Upper lobe of left lung (tissue), 4 donors: ENCODE results near the gene TGIF1.

Experiments
- POLR2A ChIP-seq, 4 donors: fragments of 450-650 bp; IDR thresholded peaks; one replicate each; pipeline ENCODE4 v1.5.1; 2016 to 2017; ENCODE audit warnings: antibody characterized with exemption in 4 of 4, mild to moderate bottlenecking in 2 of 4
- TF ChIP-seq, protein P1 (sequence below), 6 experiments: fragments of 450-650 bp in 4 of 6; fragments of 200-600 bp in 2 of 6; sonication (generic) in 2 of 6; IDR thresholded peaks; one replicate each; pipeline ENCODE4 v1.5.1; 2016 to 2019; ENCODE audit warnings: antibody characterized with exemption in 6 of 6

DNA sequence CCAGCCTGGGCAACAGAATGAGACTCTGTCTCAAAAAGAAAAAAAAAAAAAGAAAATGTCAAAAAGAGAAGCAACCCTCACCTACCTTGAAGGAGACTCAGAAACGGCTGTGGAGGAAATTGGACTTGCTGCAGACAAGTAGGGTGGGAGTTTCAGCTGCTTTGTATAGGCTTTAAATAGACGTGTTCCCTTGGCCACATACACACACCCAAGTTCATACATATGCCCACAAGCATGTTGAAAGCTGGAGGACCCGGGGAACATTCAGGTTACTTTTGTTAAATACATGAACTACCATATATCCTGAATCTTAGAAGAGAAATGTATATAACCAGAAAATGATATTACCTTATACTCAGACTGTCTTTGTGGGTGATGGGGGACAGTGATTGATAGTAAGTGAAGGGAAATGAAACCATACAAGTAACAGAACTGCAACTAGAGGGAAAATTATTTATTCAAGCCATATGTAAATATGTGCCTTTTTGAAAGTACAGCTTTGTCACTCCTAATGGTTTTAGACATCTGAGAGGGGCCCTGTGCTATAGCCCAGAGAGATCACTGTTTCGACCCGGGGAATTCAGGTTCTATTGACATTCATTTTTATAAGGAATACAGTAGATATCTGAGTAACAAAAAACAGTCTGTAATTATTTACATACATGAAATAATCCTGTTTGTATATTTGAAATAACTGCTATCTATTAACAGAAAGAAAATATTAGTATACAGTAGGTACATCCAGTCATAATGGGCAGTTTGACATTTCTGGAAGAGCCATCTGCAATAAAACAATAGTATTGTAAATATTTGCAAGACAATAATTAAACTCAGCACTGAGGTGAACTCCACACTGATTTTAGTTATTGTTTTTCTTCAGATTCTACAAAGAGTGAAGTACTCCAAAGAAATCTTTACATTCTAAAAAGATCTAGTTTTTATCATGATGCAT lies 48.0 kb upstream of the TGIF1 start:
- TF ChIP-seq, protein P1, sequence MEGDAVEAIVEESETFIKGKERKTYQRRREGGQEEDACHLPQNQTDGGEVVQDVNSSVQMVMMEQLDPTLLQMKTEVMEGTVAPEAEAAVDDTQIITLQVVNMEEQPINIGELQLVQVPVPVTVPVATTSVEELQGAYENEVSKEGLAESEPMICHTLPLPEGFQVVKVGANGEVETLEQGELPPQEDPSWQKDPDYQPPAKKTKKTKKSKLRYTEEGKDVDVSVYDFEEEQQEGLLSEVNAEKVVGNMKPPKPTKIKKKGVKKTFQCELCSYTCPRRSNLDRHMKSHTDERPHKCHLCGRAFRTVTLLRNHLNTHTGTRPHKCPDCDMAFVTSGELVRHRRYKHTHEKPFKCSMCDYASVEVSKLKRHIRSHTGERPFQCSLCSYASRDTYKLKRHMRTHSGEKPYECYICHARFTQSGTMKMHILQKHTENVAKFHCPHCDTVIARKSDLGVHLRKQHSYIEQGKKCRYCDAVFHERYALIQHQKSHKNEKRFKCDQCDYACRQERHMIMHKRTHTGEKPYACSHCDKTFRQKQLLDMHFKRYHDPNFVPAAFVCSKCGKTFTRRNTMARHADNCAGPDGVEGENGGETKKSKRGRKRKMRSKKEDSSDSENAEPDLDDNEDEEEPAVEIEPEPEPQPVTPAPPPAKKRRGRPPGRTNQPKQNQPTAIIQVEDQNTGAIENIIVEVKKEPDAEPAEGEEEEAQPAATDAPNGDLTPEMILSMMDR (IDR thresholded peaks at IDR 0.05), result no peak
- TF ChIP-seq POLR2A (IDR thresholded peaks at IDR 0.05), result no peak
